Measurements from ENCODE around the gene GFER.

GFER gene

GRCh38 chr16:1989209-1990100 is 5.5 kb downstream of the GFER start, which contains the start of gene SYNGR3 (continued):
- TF ChIP-seq SP7 (tag by site-specific recombination; IDR thresholded peaks at IDR 0.05) = 0 out of 2 replicates have a peak, but pooled peaks have one; percentile 29
- peak; percentile 35; the same call in 1 of the 2 replicates for TF ChIP-seq SP3 (tag by site-specific recombination; IDR thresholded peaks at IDR 0.05)
- peak; percentile 14; the same call in 1 of the 2 replicates for TF ChIP-seq ZBTB20 (tag by site-specific recombination; IDR thresholded peaks at IDR 0.05)
- no peak for TF ChIP-seq ZNF768 (tag by site-specific recombination; IDR thresholded peaks at IDR 0.05)

GRCh38 chr16:1990101-1990350 is 6.0 kb downstream of the GFER start:
- ChIA-PET POLR2A (interaction anchor here (1.5 to 1.7 kb wide), 2 partner anchors 19 to 25 kb away, joined by 6 to 8 read pairs; partner anchors contain the start of genes RPS2 and TBL3), CTCF (interaction anchor here (0.6 to 1.6 kb wide), 2 partner anchors 14 to 131 kb away, joined by 3 to 8 read pairs; no protein-coding TSS in a partner anchor)
- peaks cover 4% of the 10 kb centered on the region for H3K4me1 ChIP-seq (ENCODE audit: control insufficient read depth, insufficient read depth, low read length)
- TF ChIP-seq ZSCAN4 (tag by site-specific recombination; IDR thresholded peaks at IDR 0.05) = no peak
- TF ChIP-seq KLF7 (tag by site-specific recombination; IDR thresholded peaks at IDR 0.05; ENCODE audit: borderline replicate concordance) = no peak
- no peak for TF ChIP-seq ZNF785 (tag by site-specific recombination; IDR thresholded peaks at IDR 0.05)
- no peak for TF ChIP-seq ZNF580 (tag by site-specific recombination; IDR thresholded peaks at IDR 0.05)
- TF ChIP-seq ZBTB10 (tag by site-specific recombination; IDR thresholded peaks at IDR 0.05) = no peak
- TF ChIP-seq ZBTB21 (tag by site-specific recombination; IDR thresholded peaks at IDR 0.05) = no peak
- TF ChIP-seq ZNF19 (tag by site-specific recombination; IDR thresholded peaks at IDR 0.05; ENCODE audit: low read depth) = no peak
- no peak for TF ChIP-seq ZNF324 (tag by site-specific recombination; IDR thresholded peaks at IDR 0.05)
- TF ChIP-seq ZIC2 (tag by site-specific recombination; IDR thresholded peaks at IDR 0.05) = no peak
- TF ChIP-seq SCRT2 (tag by site-specific recombination; IDR thresholded peaks at IDR 0.05) = no peak
- TF ChIP-seq ZNF18 (tag by site-specific recombination; IDR thresholded peaks at IDR 0.05) = no peak
- TF ChIP-seq ZNF202 (tag by site-specific recombination; IDR thresholded peaks at IDR 0.05; ENCODE audit: borderline replicate concordance) = no peak
- TF ChIP-seq OVOL3 (tag by site-specific recombination; IDR thresholded peaks at IDR 0.05) = no peak
- TF ChIP-seq HIC1 (tag by site-specific recombination; IDR thresholded peaks at IDR 0.05) = no peak
- TF ChIP-seq ZNF518A (tag by site-specific recombination; conservative IDR thresholded peaks at IDR 0.05; ENCODE audit: low read depth) = no peak
- no peak for TF ChIP-seq ZNF596 (tag by site-specific recombination; IDR thresholded peaks at IDR 0.05)
- H3K27ac ChIP-seq (ENCODE audit: extremely low read depth, low read depth, low read length) = no peak overlapping the region
- H3K4me3 ChIP-seq (ENCODE audit: low read depth, low read length) = peak overlapping the region; percentile 45
- peaks cover 0 to 22% of the 10 kb centered on the region in 2 experiments; a peak in 1 of 3 replicates for H3K36me3 ChIP-seq (ENCODE audit: control insufficient read depth in 2 of 2, insufficient read depth in 1 of 2, low read length in 2 of 2)
- no peaks in the 10 kb centered on the region for H3K9me3 ChIP-seq (ENCODE audit: control insufficient read depth, insufficient read depth, low read depth, low read length)
